Esophagus muscularis mucosa (tissue), 4 donors: ENCODE measurements around the gene NUP210.

ENCODE experiments used
- EP300 ChIP-seq: sonication (generic); formaldehyde crosslinking; IDR thresholded peaks from one replicate; pipeline ENCODE4 v1.6.1; 2017; ENCODE audit warnings: antibody characterized with exemption
- POLR2A ChIP-seq: fragments of 450-650 bp; IDR thresholded peaks from one replicate; pipeline ENCODE4 v1.6.1; 2017; ENCODE audit warnings: antibody characterized with exemption, moderate library complexity, mild to moderate bottlenecking, low read depth
- POLR2AphosphoS5 ChIP-seq, 2 donors: sonication (generic); formaldehyde crosslinking; IDR thresholded peaks; one replicate each; pipeline ENCODE4 v1.6.1; 2017; ENCODE audit warnings: antibody characterized with exemption in 2 of 2
- TF ChIP-seq, protein P1 (sequence below), 3 experiments: fragments of 200-600 bp in 2 of 3; fragments of 450-650 bp in 1 of 3; sonication (generic) in 2 of 3; IDR thresholded peaks; one replicate each; pipeline ENCODE4 v1.5.1; 2017 to 2019; ENCODE audit warnings: antibody characterized with exemption in 3 of 3, mild to moderate bottlenecking in 2 of 3, moderate library complexity in 1 of 3

DNA sequence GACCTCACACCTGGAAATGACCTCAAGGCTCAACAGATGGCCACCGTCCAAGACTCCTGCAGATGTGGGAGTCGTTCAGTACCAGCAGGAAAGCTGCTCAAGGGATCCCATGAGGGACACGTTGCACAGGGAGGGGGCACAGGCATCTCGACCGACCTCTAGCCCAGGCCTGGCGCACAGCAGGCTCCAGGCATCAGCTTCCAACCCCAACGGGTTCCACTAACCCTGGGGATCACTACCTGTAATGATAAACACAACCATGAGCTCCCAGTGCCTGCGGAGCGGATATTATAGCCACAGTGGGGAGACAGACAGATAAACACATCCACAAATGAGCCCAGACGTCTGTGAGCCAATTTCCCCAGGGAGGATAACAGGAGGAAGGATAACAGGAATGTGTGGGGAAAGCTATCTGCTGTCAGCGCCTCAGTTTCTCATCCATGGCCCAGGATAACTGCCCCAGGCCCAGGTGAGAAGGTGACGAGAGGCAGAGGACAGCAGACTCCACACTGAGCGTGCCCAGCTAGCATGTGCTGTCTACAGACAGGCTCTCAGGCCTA lies 19.9 kb downstream of the NUP210 start:
- TF ChIP-seq, protein P1, sequence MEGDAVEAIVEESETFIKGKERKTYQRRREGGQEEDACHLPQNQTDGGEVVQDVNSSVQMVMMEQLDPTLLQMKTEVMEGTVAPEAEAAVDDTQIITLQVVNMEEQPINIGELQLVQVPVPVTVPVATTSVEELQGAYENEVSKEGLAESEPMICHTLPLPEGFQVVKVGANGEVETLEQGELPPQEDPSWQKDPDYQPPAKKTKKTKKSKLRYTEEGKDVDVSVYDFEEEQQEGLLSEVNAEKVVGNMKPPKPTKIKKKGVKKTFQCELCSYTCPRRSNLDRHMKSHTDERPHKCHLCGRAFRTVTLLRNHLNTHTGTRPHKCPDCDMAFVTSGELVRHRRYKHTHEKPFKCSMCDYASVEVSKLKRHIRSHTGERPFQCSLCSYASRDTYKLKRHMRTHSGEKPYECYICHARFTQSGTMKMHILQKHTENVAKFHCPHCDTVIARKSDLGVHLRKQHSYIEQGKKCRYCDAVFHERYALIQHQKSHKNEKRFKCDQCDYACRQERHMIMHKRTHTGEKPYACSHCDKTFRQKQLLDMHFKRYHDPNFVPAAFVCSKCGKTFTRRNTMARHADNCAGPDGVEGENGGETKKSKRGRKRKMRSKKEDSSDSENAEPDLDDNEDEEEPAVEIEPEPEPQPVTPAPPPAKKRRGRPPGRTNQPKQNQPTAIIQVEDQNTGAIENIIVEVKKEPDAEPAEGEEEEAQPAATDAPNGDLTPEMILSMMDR (IDR thresholded peaks at IDR 0.05) = no peak
- TF ChIP-seq POLR2AphosphoS5 (IDR thresholded peaks at IDR 0.05) (no peak), EP300 (no peak), POLR2A (no peak)
